ENCODE results near the gene MAP3K4. TPM values are rescaled to one million over a fixed set of nuclear protein-coding genes. Genes with fewer than 3 reads are reported as not detected.

Gene MAP3K4
- total and polyA plus RNA-seq, 8 donors, result 7.3 to 598 (median 19.4) TPM

GRCh38 chr6:161017766-161018564 lies 26.4 kb downstream of the MAP3K4 start:
- no peaks in the 10 kb centered on the region for H3K9me3 ChIP-seq
- no peak overlapping the region for H3K4me3 ChIP-seq
- H3K36me3 ChIP-seq, result peaks cover 0 to 5% (median 0%) of the 10 kb centered on the region in 4 donors
- DNase-seq, result no peak
- intact Hi-C loops (cut with DNase I; ENCODE audit: low total_unique reads), result no loop called here
- 78 to 90% (median 82%) methylated on average over 5 of the region's 5 CpGs for WGBS, 5 donors
- H3K27ac ChIP-seq, result no peak overlapping the region
- peaks cover 0 to 23% (median 2%) of the 10 kb centered on the region in 4 donors for H3K4me1 ChIP-seq
- TF ChIP-seq CTCF (IDR thresholded peaks at IDR 0.05), result no peak
- TF ChIP-seq POLR2A (IDR thresholded peaks at IDR 0.05), result no peak
- no peak for TF ChIP-seq EP300 (IDR thresholded peaks at IDR 0.05)
- TF ChIP-seq POLR2AphosphoS5 (IDR thresholded peaks at IDR 0.05), result no peak
- no peaks in the 10 kb centered on the region for H3K27me3 ChIP-seq

- no peak for TF ChIP-seq EP300 (IDR thresholded peaks at IDR 0.05)
- TF ChIP-seq CTCF (IDR thresholded peaks at IDR 0.05), result no peak
- no peak for TF ChIP-seq POLR2A (IDR thresholded peaks at IDR 0.05)
- TF ChIP-seq POLR2AphosphoS5 (IDR thresholded peaks at IDR 0.05), result no peak
- Histone ChIP-seq H3K36me3 (peaks cover 0 to 5% (median 0%) of the 10 kb centered on the region in 4 donors), H3K4me1 (peaks cover 0 to 12% (median 0%) of the 10 kb centered on the region in 4 donors), H3K27ac (no peak overlapping the region), H3K4me3 (no peak overlapping the region), H3K9me3 (no peaks in the 10 kb centered on the region), H3K27me3 (no peaks in the 10 kb centered on the region)
- WGBS, 5 donors, result 84 to 96% (median 95%) methylated on average over 13 of the region's 13 CpGs
- intact Hi-C loops (cut with DNase I; ENCODE audit: low total_unique reads), result no loop called here
- DNase-seq, result no peak
These were observed 27.8 kb downstream of the MAP3K4 start for GRCh38 chr6:161019324-161019839.

- H3K9me3 ChIP-seq, result no peaks in the 10 kb centered on the region
- H3K4me3 ChIP-seq, result no peak overlapping the region
- intact Hi-C loops (cut with DNase I; ENCODE audit: low total_unique reads), result no loop called here
- H3K27me3 ChIP-seq, result no peaks in the 10 kb centered on the region
- DNase-seq, result no peak
- peaks cover 0 to 5% (median 0%) of the 10 kb centered on the region in 4 donors for H3K36me3 ChIP-seq
- H3K4me1 ChIP-seq, result peaks cover 0 to 9% (median 0%) of the 10 kb centered on the region in 4 donors
- no peak for TF ChIP-seq POLR2AphosphoS5 (IDR thresholded peaks at IDR 0.05)
- TF ChIP-seq EP300 (IDR thresholded peaks at IDR 0.05), result no peak
- no peak for TF ChIP-seq POLR2A (IDR thresholded peaks at IDR 0.05)
- no peak for TF ChIP-seq CTCF (IDR thresholded peaks at IDR 0.05)
- no peak overlapping the region for H3K27ac ChIP-seq
These were observed 30.0 kb downstream of the MAP3K4 start for GRCh38 chr6:161021543-161021942.

- Histone ChIP-seq H3K4me1 (peaks cover 0 to 6% (median 0%) of the 10 kb centered on the region in 4 donors), H3K27me3 (no peaks in the 10 kb centered on the region), H3K36me3 (peaks cover 0 to 5% (median 0%) of the 10 kb centered on the region in 4 donors), H3K27ac (no peak overlapping the region), H3K4me3 (no peak overlapping the region), H3K9me3 (no peaks in the 10 kb centered on the region)
- intact Hi-C loops (cut with DNase I; ENCODE audit: low total_unique reads), result no loop called here
- 85 to 94% (median 89%) methylated on average over 8 of the region's 8 CpGs for WGBS, 5 donors
- TF ChIP-seq POLR2AphosphoS5 (IDR thresholded peaks at IDR 0.05) (no peak), CTCF (IDR thresholded peaks at IDR 0.05) (no peak), POLR2A (IDR thresholded peaks at IDR 0.05) (no peak), EP300 (IDR thresholded peaks at IDR 0.05) (no peak)
- DNase-seq, result no peak
These were observed 30.6 kb downstream of the MAP3K4 start for GRCh38 chr6:161021998-161022743.

Measured in stomach (tissue), 9 donors.